OCI-LY1 (cell line): ENCODE results near the gene TMPRSS11F.

ENCODE experiments used
- H2AFZ ChIP-seq: fragments of 200-600 bp; sonication (generic), shearing (Covaris generic); 2 replicates; pipeline ENCODE4 v1.6.0; 2014; ENCODE audit warnings: antibody characterized with exemption, mild to moderate bottlenecking, low read length
- H3F3A ChIP-seq: fragments of 200-600 bp; sonication (generic), shearing (Covaris generic); 2 replicates; pipeline ENCODE4 v1.6.0; 2014; ENCODE audit warnings: mild to moderate bottlenecking, antibody characterized with exemption, low read length, moderate library complexity; ENCODE audit not compliant: insufficient read depth
- H3K27ac ChIP-seq: fragments of 200-600 bp; sonication (generic); 2 replicates; pipeline ENCODE4 v1.5.1; 2014; ENCODE audit warnings: low read length, mixed run types, mild to moderate bottlenecking, low read depth; ENCODE audit not compliant: poor library complexity, severe bottlenecking
- H3K27me3 ChIP-seq: fragments of 200-600 bp; sonication (generic); 2 replicates; pipeline ENCODE4 v1.6.0; 2014; ENCODE audit warnings: antibody characterized with exemption, mild to moderate bottlenecking, low read length, moderate library complexity; ENCODE audit not compliant: insufficient read depth
- H3K36me3 ChIP-seq: fragments of 200-600 bp; sonication (generic); 2 replicates; pipeline ENCODE4 v1.6.1; 2014; ENCODE audit warnings: mild to moderate bottlenecking, antibody characterized with exemption, low read length, moderate library complexity, mixed read lengths; ENCODE audit not compliant: insufficient read depth
- H3K4me1 ChIP-seq: fragments of 200-600 bp; sonication (generic); 2 replicates; pipeline ENCODE4 v1.5.1; 2014; ENCODE audit warnings: mild to moderate bottlenecking, low read length, moderate library complexity; ENCODE audit not compliant: insufficient read depth, severe bottlenecking
- H3K4me2 ChIP-seq: fragments of 200-600 bp; sonication (generic), shearing (Covaris generic); 2 replicates; pipeline ENCODE4 v1.6.1; 2014; ENCODE audit warnings: low read length
- H3K4me3 ChIP-seq: fragments of 200-600 bp; sonication (generic); 2 replicates; pipeline ENCODE4 v1.5.1; 2014; ENCODE audit warnings: low read length, low read depth, mild to moderate bottlenecking, mixed read lengths; ENCODE audit not compliant: poor library complexity, severe bottlenecking
- H3K79me2 ChIP-seq: fragments of 200-600 bp; shearing (Covaris generic); 2 replicates; pipeline ENCODE4 v1.6.1; 2016; ENCODE audit warnings: mixed run types, low read length, mixed read lengths; ENCODE audit not compliant: insufficient read depth
- H3K9ac ChIP-seq: fragments of 200-600 bp; sonication (generic), shearing (Covaris generic); 2 replicates; pipeline ENCODE4 v1.6.1; 2014; ENCODE audit warnings: mild to moderate bottlenecking, low read length, mixed read lengths
- H3K9me2 ChIP-seq: fragments of 200-600 bp; sonication (generic), shearing (Covaris generic); 2 replicates; pipeline ENCODE4 v1.6.1; 2014; ENCODE audit warnings: low read depth, mild to moderate bottlenecking, low read length, mixed read lengths
- H3K9me3 ChIP-seq: fragments of 200-600 bp; shearing (Covaris generic); 2 replicates; pipeline ENCODE4 v1.6.1; 2014; ENCODE audit warnings: low read length, mixed read lengths
- H4K20me1 ChIP-seq: fragments of 200-600 bp; sonication (generic), shearing (Covaris generic); 2 replicates; pipeline ENCODE4 v1.6.0; 2016; ENCODE audit warnings: mild to moderate bottlenecking, low read length; ENCODE audit not compliant: insufficient read depth
- CTCF ChIP-seq: fragments of 200-600 bp; sonication (generic), shearing (Covaris generic); IDR thresholded peaks from 2 replicates; pipeline ENCODE4 v1.5.1; 2017; ENCODE audit warnings: mild to moderate bottlenecking, antibody characterized with exemption, low read length, moderate library complexity, mixed read lengths
- EZH2 ChIP-seq: fragments of 200-600 bp; sonication (generic), shearing (Covaris generic); IDR thresholded peaks from 2 replicates; pipeline ENCODE4 v1.8.0; 2017; ENCODE audit warnings: borderline replicate concordance, mixed run types, mild to moderate bottlenecking, antibody characterized with exemption, low read length, moderate library complexity, mixed read lengths

TMPRSS11F gene

GRCh38 chr4:68062501-68062900, 67.2 kb downstream of the TMPRSS11F start:
- Histone ChIP-seq H3K9me2 (no peaks in the 10 kb centered on the region), H4K20me1 (no peaks in the 10 kb centered on the region), H3K4me1 (no peaks in the 10 kb centered on the region), H3K27me3 (no peaks in the 10 kb centered on the region), H3F3A (no peaks in the 10 kb centered on the region), H3K9ac (no peak overlapping the region), H3K36me3 (no peaks in the 10 kb centered on the region), H3K27ac (no peak overlapping the region), H3K79me2 (no peaks in the 10 kb centered on the region), H3K9me3 (no peaks in the 10 kb centered on the region), H3K4me2 (no peak overlapping the region), H3K4me3 (no peak overlapping the region), H2AFZ (no peak overlapping the region)
- TF ChIP-seq EZH2 (no peak), CTCF (no peak)

- H2AFZ ChIP-seq, result no peak overlapping the region
- no peak for TF ChIP-seq EZH2
- TF ChIP-seq CTCF, result no peak
- no peaks in the 10 kb centered on the region for H3K79me2 ChIP-seq
These were observed 91.4 kb downstream of the TMPRSS11F start for GRCh38 chr4:68038272-68038671.

GRCh38 chr4:68021185-68021584, 108.5 kb downstream of the TMPRSS11F start:
- Histone ChIP-seq H4K20me1 (no peaks in the 10 kb centered on the region), H2AFZ (no peak overlapping the region), H3K79me2 (no peaks in the 10 kb centered on the region), H3K27ac (no peak overlapping the region), H3K4me2 (no peak overlapping the region), H3K36me3 (no peaks in the 10 kb centered on the region), H3F3A (no peaks in the 10 kb centered on the region), H3K9ac (no peak overlapping the region), H3K4me1 (no peaks in the 10 kb centered on the region), H3K9me3 (no peaks in the 10 kb centered on the region), H3K4me3 (no peak overlapping the region), H3K9me2 (no peaks in the 10 kb centered on the region), H3K27me3 (no peaks in the 10 kb centered on the region)
- no peak for TF ChIP-seq CTCF

More at GRCh38 chr4:68038272-68038671, 91.4 kb downstream of the TMPRSS11F start:
- Histone ChIP-seq H3F3A (no peaks in the 10 kb centered on the region; the same call in 1 of the 2 replicates), H3K36me3 (no peaks in the 10 kb centered on the region), H3K9me3 (no peaks in the 10 kb centered on the region), H3K27ac (no peak overlapping the region), H3K27me3 (no peaks in the 10 kb centered on the region), H4K20me1 (no peaks in the 10 kb centered on the region), H3K4me3 (no peak overlapping the region), H3K4me2 (no peak overlapping the region), H3K9ac (no peak overlapping the region), H3K9me2 (no peaks in the 10 kb centered on the region), H3K4me1 (no peaks in the 10 kb centered on the region)
